Endothelial cell of umbilical vein (primary cell): ENCODE results near the gene ROBO2. TPM values are rescaled to one million over a fixed set of nuclear protein-coding genes. Genes with fewer than 3 reads are reported as not detected.

ENCODE experiments used
- BruUV-seq: library from RNA; stranded (reverse); fragments of 400-500 nt; replicated peaks from 2 replicates; lab custom pipeline; 2021; lab: Mats Ljungman, UMichigan
- CTCF ChIA-PET: fragments of 300-600, 350-600 bp; sonication (Branson Sonifier 250); formaldehyde crosslinking; loops from one replicate; lab custom pipeline; 2021; ENCODE audit warnings: antibody characterized with exemption, inconsistent platforms; lab: Charles Lee
- POLR2A ChIA-PET: fragments of 300-600, 350-600 bp; sonication (Branson Sonifier 250); formaldehyde crosslinking; loops from one replicate; lab custom pipeline; 2021; ENCODE audit warnings: antibody characterized with exemption, inconsistent platforms; lab: Charles Lee
- DNase-seq: peaks from one replicate; pipeline ENCODE4 v3.0.0-alpha.2; 2011; ENCODE audit warnings: low read depth, low spot score
- FAIRE-seq: peaks from 2 replicates; lab custom pipeline; 2011; peaks lifted over from hg19 to GRCh38; lab: Jason Lieb, UNC
- H2AFZ ChIP-seq: 2 replicates; pipeline ENCODE4 v1.6.0; 2012; ENCODE audit warnings: low read depth, low read length, control low read depth, inconsistent platforms
- H3K27ac ChIP-seq: 2 replicates; pipeline ENCODE4 v1.5.1; 2011; ENCODE audit warnings: low read depth, mild to moderate bottlenecking, control low read depth, low read length, moderate library complexity; ENCODE audit not compliant: insufficient read depth
- H3K27me3 ChIP-seq, 2 experiments: 2 replicates each; pipeline versions ENCODE4 v1.6.0 to v1.6.1; 2011; ENCODE audit warnings: low read length in 2 of 2, mixed read lengths in 1 of 2; ENCODE audit not compliant: control insufficient read depth in 2 of 2, insufficient read depth in 2 of 2
- H3K36me3 ChIP-seq, 2 experiments: 2 replicates in 1 of 2; 3 replicates in 1 of 2; pipeline ENCODE4 v1.5.1; 2011; ENCODE audit warnings: low read length in 2 of 2, mild to moderate bottlenecking in 1 of 2, moderate library complexity in 1 of 2; ENCODE audit not compliant: control insufficient read depth in 2 of 2, insufficient read depth in 2 of 2; ENCODE audit errors: extremely low read depth in 1 of 2
- H3K4me1 ChIP-seq: 3 replicates; pipeline ENCODE4 v1.5.1; 2011; ENCODE audit warnings: mild to moderate bottlenecking, low read length; ENCODE audit not compliant: control insufficient read depth, insufficient read depth; ENCODE audit errors: extremely low read depth
- H3K4me2 ChIP-seq: 2 replicates; pipeline ENCODE4 v1.6.1; 2011; ENCODE audit warnings: low read length, control low read depth, mixed read lengths; ENCODE audit not compliant: insufficient read depth
- H3K4me3 ChIP-seq, 3 experiments: fragments of 200-600 bp in 1 of 3; sonication (generic), shearing (Covaris generic) in 1 of 3; replicated peaks in 1 of 3; 2 replicates each; pipeline ENCODE4 v1.5.1; 2011 to 2016; ENCODE audit warnings: control low read depth in 3 of 3, low read length in 3 of 3, mild to moderate bottlenecking in 2 of 3, inconsistent platforms in 1 of 3, low read depth in 1 of 3, moderate library complexity in 1 of 3; ENCODE audit not compliant: insufficient read depth in 1 of 3
- H3K79me2 ChIP-seq: 2 replicates; pipeline ENCODE4 v1.6.0; 2012; ENCODE audit warnings: low read length, inconsistent platforms; ENCODE audit not compliant: control insufficient read depth, insufficient read depth
- H3K9ac ChIP-seq: replicated peaks from 2 replicates; pipeline ENCODE3; 2011; ENCODE audit warnings: low read length, control low read depth; ENCODE audit not compliant: insufficient read depth; ENCODE audit errors: extremely low read depth
- H3K9me1 ChIP-seq: replicated peaks from 3 replicates; pipeline ENCODE4 v1.6.0; 2011; ENCODE audit warnings: mild to moderate bottlenecking, low read length; ENCODE audit not compliant: control insufficient read depth, insufficient read depth; ENCODE audit errors: extremely low read depth
- H3K9me3 ChIP-seq: replicated peaks from 2 replicates; pipeline ENCODE4 v1.5.1; 2012; ENCODE audit warnings: low read length, inconsistent platforms; ENCODE audit not compliant: control insufficient read depth, insufficient read depth
- H4K20me1 ChIP-seq: replicated peaks from 2 replicates; pipeline ENCODE3; 2011; ENCODE audit warnings: mild to moderate bottlenecking, low read length; ENCODE audit not compliant: control insufficient read depth, insufficient read depth; ENCODE audit errors: extremely low read depth
- EZH2 ChIP-seq: IDR thresholded peaks from 2 replicates; pipeline ENCODE4 v1.6.1; 2012; ENCODE audit warnings: borderline replicate concordance, low read depth, mild to moderate bottlenecking, moderate library complexity, low read length, inconsistent platforms; ENCODE audit not compliant: severe bottlenecking
- MYC ChIP-seq: IDR thresholded peaks from one replicate; pipeline ENCODE4 v1.6.1; 2011; ENCODE audit warnings: mild to moderate bottlenecking, low read depth, low read length
- POLR2A ChIP-seq: IDR thresholded peaks from 2 replicates; pipeline ENCODE4 v1.6.1; 2012; ENCODE audit warnings: low read depth, mild to moderate bottlenecking, control low read depth, low read length
- POLR2AphosphoS5 ChIP-seq: IDR thresholded peaks from 2 replicates; pipeline ENCODE4 v1.6.1; 2012; ENCODE audit warnings: low read depth, mild to moderate bottlenecking, control low read depth, low read length, moderate library complexity; ENCODE audit not compliant: insufficient read depth
- dilution Hi-C: fragments of 300-500 bp; cut with MboI; formaldehyde crosslinking; loops from one replicate; pipeline ENCODE4 v1.15.0; 2019; ENCODE audit warnings: low sequenced_read_pairs; ENCODE audit not compliant: extremely low pct_ligation_motif_present
- intact Hi-C: fragments of 100-400 bp; cut with micrococcal nuclease; formaldehyde crosslinking; loops from one replicate; pipeline ENCODE4 v1.10.0; 2022
- polyA plus RNA-seq, 4 experiments: library from polyadenylated mRNA; depleted of rRNA in 3 of 4; stranded (reverse) in 3 of 4; unstranded in 1 of 4; fragments of >200 nt; gene quantifications; 2 replicates each; pipeline versions ENCODE4 v1.2.1 to v1.2.3, GENCODE V29; 2011 to 2012; ENCODE audit warnings: missing spikeins in 1 of 4
- total RNA-seq: library from RNA; stranded (reverse); gene quantifications from 2 replicates; pipeline ENCODE4 v1.2.3, GENCODE V29; 2021
- TF ChIP-seq, protein P1 (sequence below), 2 donors: IDR thresholded peaks; 1 replicate in 1 of 2; 2 replicates in 1 of 2; pipeline ENCODE4 v1.5.1; 2011; ENCODE audit warnings: low read length in 2 of 2, mild to moderate bottlenecking in 2 of 2, moderate library complexity in 2 of 2, control low read depth in 1 of 2, inconsistent platforms in 1 of 2, low read depth in 1 of 2; ENCODE audit not compliant: insufficient read depth in 1 of 2; ENCODE audit errors: extremely low read depth in 1 of 2

The ROBO2 gene
- total and polyA plus RNA-seq, 2 donors (not counting 3 experiments of a cell fraction or from before 2014, with no cell fraction given): not detected

GRCh38 chr3:77052733-77053670, 13.1 kb downstream of the ROBO2 start:
- Histone ChIP-seq H3K27me3 (no peaks in the 10 kb centered on the region), H3K9me1 (no peaks in the 10 kb centered on the region), H3K4me3 (no peak overlapping the region), H3K9ac (no peak overlapping the region), H3K4me2 (no peak overlapping the region), H3K9me3 (no peaks in the 10 kb centered on the region), H2AFZ (no peak overlapping the region), H3K79me2 (no peaks in the 10 kb centered on the region), H3K36me3 (no peaks in the 10 kb centered on the region), H4K20me1 (no peaks in the 10 kb centered on the region), H3K4me1 (no peaks in the 10 kb centered on the region), H3K27ac (no peak overlapping the region)
- ChIA-PET POLR2A (no interaction called here), CTCF (interaction anchor here (1.2 kb wide), 1 partner anchor 14 kb away, joined by 3 read pairs; no protein-coding TSS in a partner anchor)
- intact Hi-C loops: no loop called here
- dilution Hi-C loops: no loop called here
- DNase-seq (no peak), FAIRE-seq (no peak)
- BruUV-seq: no TSS peak
- TF ChIP-seq, protein P1, sequence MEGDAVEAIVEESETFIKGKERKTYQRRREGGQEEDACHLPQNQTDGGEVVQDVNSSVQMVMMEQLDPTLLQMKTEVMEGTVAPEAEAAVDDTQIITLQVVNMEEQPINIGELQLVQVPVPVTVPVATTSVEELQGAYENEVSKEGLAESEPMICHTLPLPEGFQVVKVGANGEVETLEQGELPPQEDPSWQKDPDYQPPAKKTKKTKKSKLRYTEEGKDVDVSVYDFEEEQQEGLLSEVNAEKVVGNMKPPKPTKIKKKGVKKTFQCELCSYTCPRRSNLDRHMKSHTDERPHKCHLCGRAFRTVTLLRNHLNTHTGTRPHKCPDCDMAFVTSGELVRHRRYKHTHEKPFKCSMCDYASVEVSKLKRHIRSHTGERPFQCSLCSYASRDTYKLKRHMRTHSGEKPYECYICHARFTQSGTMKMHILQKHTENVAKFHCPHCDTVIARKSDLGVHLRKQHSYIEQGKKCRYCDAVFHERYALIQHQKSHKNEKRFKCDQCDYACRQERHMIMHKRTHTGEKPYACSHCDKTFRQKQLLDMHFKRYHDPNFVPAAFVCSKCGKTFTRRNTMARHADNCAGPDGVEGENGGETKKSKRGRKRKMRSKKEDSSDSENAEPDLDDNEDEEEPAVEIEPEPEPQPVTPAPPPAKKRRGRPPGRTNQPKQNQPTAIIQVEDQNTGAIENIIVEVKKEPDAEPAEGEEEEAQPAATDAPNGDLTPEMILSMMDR (IDR thresholded peaks at IDR 0.05; ENCODE audit: extremely low read depth in 1 of 2, insufficient read depth in 1 of 2, low read depth in 1 of 2, low read length in 2 of 2): no peak
- TF ChIP-seq EZH2 (no peak), MYC (no peak), POLR2AphosphoS5 (no peak), POLR2A (no peak)
